Activated CD8-positive, alpha-beta memory T cell treated with anti-CD3 and anti-CD28 coated beads for 24 hours (primary cell): ENCODE measurements around the gene C17orf67.
"Not testable (repeated sequence)": the region's sequence is repeated elsewhere in the genome, so short reads cannot be mapped to it uniquely, and the experiment has no call there.

Experiments used
- DNase-seq: peaks from one replicate; pipeline ENCODE4 v3.0.0-alpha.2; 2020

The C17orf67 gene

GRCh38 chr17:56770427-56770826 is 63.3 kb downstream of the C17orf67 start:
- DNase-seq = no peak

DNA sequence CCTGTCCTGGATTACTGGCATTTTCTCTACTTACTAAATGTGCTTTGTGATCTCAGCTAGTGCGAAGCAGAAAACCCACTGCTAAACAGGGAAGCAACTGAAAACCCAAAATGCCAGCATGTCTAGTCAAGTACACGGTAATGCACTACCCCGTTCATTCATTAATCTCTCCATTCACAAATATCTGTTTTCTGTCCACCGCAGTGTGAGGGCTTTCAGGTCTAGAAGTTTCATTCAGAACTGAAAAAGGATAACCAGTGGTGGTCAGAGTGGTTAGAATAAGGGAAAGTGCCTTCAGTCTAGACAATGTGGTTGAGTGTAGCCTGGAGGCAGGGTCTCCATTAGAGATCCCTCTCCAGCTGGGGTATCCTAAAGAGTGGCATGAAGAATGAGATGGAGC is 68.3 kb downstream of the C17orf67 start:
- DNase-seq = no peak

DNA sequence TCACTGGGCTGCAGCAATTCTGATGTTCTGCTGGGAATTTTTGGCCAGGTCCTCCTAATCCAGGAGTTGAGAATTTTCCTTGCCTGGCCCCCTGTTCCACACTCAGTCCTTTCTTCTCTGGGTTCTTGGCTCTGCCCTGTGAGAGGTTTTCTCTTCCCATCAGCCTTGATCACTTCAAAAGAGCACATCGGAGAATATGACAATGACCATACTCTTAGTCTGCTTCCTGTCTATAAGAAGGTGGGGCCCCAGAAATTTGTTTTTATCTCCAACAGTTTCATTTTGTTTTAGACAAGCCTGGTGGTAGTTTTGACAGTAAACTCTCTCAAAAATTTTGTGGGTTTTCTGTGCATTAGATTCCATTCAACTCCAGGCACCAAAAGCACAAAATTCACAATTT is 70.7 kb downstream of the C17orf67 start:
- no peak for DNase-seq

GRCh38 chr17:56762144-56762543 is 71.6 kb downstream of the C17orf67 start:
- no peak for DNase-seq

DNA sequence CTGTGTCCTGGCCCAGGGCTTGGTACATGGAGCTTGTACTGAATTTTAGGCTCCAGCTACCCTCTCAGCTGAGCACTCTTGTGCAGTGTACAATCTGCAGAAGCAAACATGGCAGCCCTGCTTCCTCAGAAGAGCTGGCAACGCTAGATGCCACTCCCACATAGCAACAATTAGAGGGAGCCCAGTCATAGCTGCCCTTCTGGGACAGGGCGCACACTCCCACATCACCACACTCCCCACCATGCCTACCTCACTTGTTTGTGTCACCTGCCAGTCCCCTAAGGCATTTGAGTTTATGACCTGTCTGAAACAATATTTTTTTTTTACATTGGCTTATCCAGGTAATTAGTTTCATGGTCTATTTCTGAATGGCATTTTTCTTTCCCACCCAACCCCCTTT is 72.3 kb downstream of the C17orf67 start:
- DNase-seq = no peak

DNA sequence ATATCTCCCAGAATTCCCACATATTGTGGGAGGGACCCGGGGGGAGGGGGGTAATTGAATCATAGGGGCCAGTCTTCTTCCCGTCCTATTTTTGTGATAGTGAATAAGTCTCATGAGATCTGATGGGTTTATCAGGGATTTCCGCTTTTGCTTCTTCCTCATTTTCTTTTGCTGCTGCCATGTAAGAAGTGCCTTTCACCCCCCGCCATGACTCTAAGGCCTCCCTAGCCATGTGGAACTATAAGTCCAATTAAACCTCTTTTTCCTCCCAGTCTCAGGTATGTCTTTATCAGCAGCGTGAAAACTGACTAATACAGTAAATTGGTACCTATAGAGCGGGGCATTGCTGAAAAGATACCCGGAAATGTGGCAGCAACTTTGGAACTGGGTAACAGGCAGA is 76.1 kb downstream of the C17orf67 start:
- DNase-seq = not testable (repeated sequence)

DNA sequence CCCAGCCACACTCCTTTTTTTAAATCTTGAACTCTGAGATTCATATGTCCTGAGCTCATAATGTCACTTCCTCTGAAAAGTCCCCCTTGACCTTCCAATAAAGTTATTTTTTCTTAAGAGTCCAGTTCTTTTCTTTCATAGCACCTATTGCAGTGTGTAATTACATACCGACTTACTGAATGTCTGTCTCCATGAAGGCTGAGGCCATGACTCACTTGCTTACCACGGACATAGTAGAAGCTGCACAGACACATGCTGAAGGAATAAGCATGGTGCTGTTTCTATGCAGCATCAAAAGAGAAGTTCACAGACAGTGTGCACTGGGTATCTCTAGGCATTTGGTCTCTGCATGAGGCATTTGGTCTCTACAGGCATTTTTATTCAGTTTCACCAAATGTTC is 77.2 kb downstream of the C17orf67 start:
- no peak for DNase-seq

DNA sequence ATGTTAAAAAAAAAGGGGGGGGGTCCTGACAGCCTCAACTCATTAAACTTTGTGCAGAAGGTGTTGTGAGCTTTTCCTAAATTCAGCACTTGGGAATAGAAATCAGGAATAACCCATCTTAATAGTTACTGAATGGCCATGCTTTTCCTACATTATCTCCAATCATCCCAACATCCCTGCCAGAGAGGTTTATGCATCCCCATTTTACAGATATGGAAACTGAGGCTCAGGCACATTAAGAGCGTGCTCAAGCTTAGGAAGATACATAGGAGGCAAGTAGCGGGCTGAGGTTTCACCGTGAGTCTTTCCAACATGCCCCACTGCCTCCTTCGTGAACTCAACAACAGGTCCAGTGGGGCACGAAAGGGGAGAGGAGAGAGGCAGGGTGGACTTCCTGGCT is 78.4 kb downstream of the C17orf67 start:
- no peak for DNase-seq

DNA sequence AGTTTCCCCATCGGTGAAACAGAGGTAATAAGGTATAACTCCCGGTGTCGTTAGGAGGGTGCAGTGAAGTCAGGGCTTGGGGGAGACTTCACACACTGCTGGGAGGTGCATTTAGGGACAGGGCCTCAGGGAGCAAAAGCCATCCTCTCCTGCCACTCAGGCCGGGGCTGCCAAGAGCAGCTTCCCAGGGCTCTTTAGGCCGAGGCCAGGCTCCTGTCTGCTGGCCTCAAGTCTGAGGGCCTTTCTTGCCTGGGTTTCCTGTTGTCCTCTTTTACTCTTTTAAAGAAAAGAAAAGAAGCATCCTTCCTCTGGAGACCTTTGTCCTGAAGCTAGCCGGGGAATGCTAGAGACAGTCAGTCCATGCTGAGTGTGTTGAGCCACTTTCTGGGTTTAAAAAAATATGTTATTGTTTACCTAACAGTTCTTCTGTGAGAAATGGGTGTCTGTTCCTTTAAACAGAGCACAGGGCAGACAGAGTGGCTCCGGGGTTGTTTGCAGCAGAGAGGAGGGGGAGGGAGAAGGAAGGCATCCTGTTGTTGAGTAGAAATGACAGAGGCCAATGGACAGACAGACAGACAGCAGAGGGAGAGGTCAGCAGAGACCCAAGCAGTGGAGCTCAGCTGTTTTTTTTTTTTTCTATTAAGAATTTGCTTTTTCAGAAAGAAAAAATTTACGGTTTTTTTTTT is 79.1 kb downstream of the C17orf67 start:
- no peak for DNase-seq

- no peak for DNase-seq
Measured at GRCh38 chr17:56752263-56752836, 81.4 kb downstream of the C17orf67 start.

- no peak for DNase-seq
Measured at GRCh38 chr17:56751145-56751738, 82.5 kb downstream of the C17orf67 start.

- no peak for DNase-seq
Measured at GRCh38 chr17:56744721-56745120, 89.0 kb downstream of the C17orf67 start.

DNA sequence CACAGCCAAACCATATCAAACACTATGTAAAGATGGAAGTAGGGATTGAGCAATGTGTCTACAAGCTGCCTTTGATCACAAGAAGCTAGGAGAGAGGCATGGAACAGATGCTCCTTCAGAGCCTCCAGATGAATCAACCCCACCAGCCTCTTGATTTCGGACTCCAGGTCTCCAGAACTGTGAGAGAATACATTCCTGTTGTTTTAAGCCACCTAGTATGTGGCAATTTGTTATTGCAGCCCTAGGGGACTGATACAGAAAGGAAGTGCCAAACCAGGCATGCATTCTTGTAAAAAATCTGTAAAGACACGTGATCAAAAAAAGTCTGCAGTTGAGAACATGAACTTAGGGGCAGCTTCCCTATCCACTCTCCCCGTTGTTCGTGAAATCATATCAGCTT is 91.1 kb downstream of the C17orf67 start:
- no peak for DNase-seq
